ENCODE measurements around the gene GKN2. TPM values are rescaled to one million over a fixed set of nuclear protein-coding genes. Genes with fewer than 3 reads are reported as not detected.

The GKN2 gene
- total RNA-seq, 1 experiment from 2014 or later = not detected

DNA sequence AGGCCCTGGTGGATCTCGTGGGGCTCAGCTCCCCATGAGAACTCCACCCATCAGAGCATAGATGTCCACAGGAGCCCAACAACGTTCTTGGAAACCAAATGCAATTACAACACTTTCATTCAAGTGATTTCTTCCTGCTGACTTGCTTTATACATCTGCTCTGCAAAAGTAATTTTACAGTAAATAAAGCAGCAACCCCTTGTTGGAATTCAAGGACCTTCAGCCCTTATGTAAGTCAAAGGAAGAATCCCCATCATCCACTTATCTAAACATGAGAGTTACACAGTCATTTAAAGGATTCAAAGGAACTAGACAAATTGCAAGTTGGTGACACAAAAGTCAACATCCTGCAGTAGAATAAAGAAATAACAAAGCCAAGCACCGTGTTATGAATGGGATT, 43.2 kb upstream of the GKN2 start:
- ChIA-PET POLR2A (ENCODE audit: low non-redundant PET) (no interaction called here), CTCF (no interaction called here)
- H3K27me3 ChIP-seq (replicated peaks; ENCODE audit: insufficient read depth, low read depth, low read length, poor library complexity) = no peaks in the 10 kb centered on the region
- no TSS peak for BruUV-seq (replicated peaks)
- no peaks in the 10 kb centered on the region for H3K36me3 ChIP-seq (ENCODE audit: insufficient read depth, low read length, poor library complexity, severe bottlenecking)
- H3K4me1 ChIP-seq (ENCODE audit: insufficient read depth, low read length, poor library complexity, severe bottlenecking) = no peaks in the 10 kb centered on the region
- H3K27ac ChIP-seq (ENCODE audit: low read depth, low read length, poor library complexity, severe bottlenecking) = no peak overlapping the region
- no peak for TF ChIP-seq EZH2 (IDR thresholded peaks at IDR 0.05; ENCODE audit: borderline replicate concordance, low read depth, low read length, poor library complexity, severe bottlenecking)
- TF ChIP-seq, protein P1, sequence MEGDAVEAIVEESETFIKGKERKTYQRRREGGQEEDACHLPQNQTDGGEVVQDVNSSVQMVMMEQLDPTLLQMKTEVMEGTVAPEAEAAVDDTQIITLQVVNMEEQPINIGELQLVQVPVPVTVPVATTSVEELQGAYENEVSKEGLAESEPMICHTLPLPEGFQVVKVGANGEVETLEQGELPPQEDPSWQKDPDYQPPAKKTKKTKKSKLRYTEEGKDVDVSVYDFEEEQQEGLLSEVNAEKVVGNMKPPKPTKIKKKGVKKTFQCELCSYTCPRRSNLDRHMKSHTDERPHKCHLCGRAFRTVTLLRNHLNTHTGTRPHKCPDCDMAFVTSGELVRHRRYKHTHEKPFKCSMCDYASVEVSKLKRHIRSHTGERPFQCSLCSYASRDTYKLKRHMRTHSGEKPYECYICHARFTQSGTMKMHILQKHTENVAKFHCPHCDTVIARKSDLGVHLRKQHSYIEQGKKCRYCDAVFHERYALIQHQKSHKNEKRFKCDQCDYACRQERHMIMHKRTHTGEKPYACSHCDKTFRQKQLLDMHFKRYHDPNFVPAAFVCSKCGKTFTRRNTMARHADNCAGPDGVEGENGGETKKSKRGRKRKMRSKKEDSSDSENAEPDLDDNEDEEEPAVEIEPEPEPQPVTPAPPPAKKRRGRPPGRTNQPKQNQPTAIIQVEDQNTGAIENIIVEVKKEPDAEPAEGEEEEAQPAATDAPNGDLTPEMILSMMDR (conservative IDR thresholded peaks at IDR 0.05; ENCODE audit: low read depth, low read length) = no peak
- intact Hi-C loops (cut with micrococcal nuclease; ENCODE audit: unreplicated experiment) = no loop called here
- no peak overlapping the region for H3K4me3 ChIP-seq (ENCODE audit: low read depth, low read length, poor library complexity, severe bottlenecking)
- peaks cover 5% of the 10 kb centered on the region for H3K9me3 ChIP-seq (ENCODE audit: low read depth, low read length, poor library complexity, severe bottlenecking)
- DNase-seq (ENCODE audit: low spot score) = no peak

- Histone ChIP-seq H3K27me3 (replicated peaks; ENCODE audit: insufficient read depth, low read depth, low read length, poor library complexity) (no peaks in the 10 kb centered on the region), H3K36me3 (ENCODE audit: insufficient read depth, low read length, poor library complexity, severe bottlenecking) (no peaks in the 10 kb centered on the region), H3K4me3 (ENCODE audit: low read depth, low read length, poor library complexity, severe bottlenecking) (no peak overlapping the region), H3K27ac (ENCODE audit: low read depth, low read length, poor library complexity, severe bottlenecking) (no peak overlapping the region), H3K4me1 (ENCODE audit: insufficient read depth, low read length, poor library complexity, severe bottlenecking) (no peaks in the 10 kb centered on the region), H3K9me3 (ENCODE audit: low read depth, low read length, poor library complexity, severe bottlenecking) (no peaks in the 10 kb centered on the region)
- BruUV-seq (replicated peaks) = no TSS peak
- ChIA-PET POLR2A (ENCODE audit: low non-redundant PET) (no interaction called here), CTCF (interaction anchor here (0.5 kb wide), 1 partner anchor 751 kb away, joined by 3 read pairs; no protein-coding TSS in a partner anchor)
- intact Hi-C loops (cut with micrococcal nuclease; ENCODE audit: unreplicated experiment) = no loop called here
- no peak for DNase-seq (ENCODE audit: low spot score)
- TF ChIP-seq, protein P1 (conservative IDR thresholded peaks at IDR 0.05; ENCODE audit: low read depth, low read length) = no peak
- TF ChIP-seq EZH2 (IDR thresholded peaks at IDR 0.05; ENCODE audit: borderline replicate concordance, low read depth, low read length, poor library complexity, severe bottlenecking) = no peak
These were observed 42.2 kb upstream of the GKN2 start for GRCh38 chr2:68994864-68995263.

- Histone ChIP-seq H3K4me1 (ENCODE audit: insufficient read depth, low read length, poor library complexity, severe bottlenecking) (no peaks in the 10 kb centered on the region), H3K27ac (ENCODE audit: low read depth, low read length, poor library complexity, severe bottlenecking) (no peak overlapping the region), H3K36me3 (ENCODE audit: insufficient read depth, low read length, poor library complexity, severe bottlenecking) (no peaks in the 10 kb centered on the region), H3K4me3 (ENCODE audit: low read depth, low read length, poor library complexity, severe bottlenecking) (no peak overlapping the region), H3K27me3 (replicated peaks; ENCODE audit: insufficient read depth, low read depth, low read length, poor library complexity) (no peaks in the 10 kb centered on the region), H3K9me3 (ENCODE audit: low read depth, low read length, poor library complexity, severe bottlenecking) (no peaks in the 10 kb centered on the region)
- CTCF ChIA-PET = no interaction called here
- no peak for TF ChIP-seq EZH2 (IDR thresholded peaks at IDR 0.05; ENCODE audit: borderline replicate concordance, low read depth, low read length, poor library complexity, severe bottlenecking)
- TF ChIP-seq, protein P1 (conservative IDR thresholded peaks at IDR 0.05; ENCODE audit: low read depth, low read length) = no peak
- POLR2A ChIA-PET (ENCODE audit: low non-redundant PET) = no interaction called here
- intact Hi-C loops (cut with micrococcal nuclease; ENCODE audit: unreplicated experiment) = no loop called here
- DNase-seq (ENCODE audit: low spot score) = no peak
- no TSS peak for BruUV-seq (replicated peaks)
These were observed 41.0 kb upstream of the GKN2 start for GRCh38 chr2:68993660-68994059.
